Lung (tissue), 12 donors: Measurements from ENCODE around the gene CDH4. TPM values are rescaled to one million over a fixed set of nuclear protein-coding genes. Genes with fewer than 3 reads are reported as not detected.

Source experiments
- ATAC-seq: fragments of 200-7000 bp; cut with Tn5 transposase; one replicate; pipeline ENCODE4 v1.9.1; 2020; ENCODE audit warnings: moderate number of reproducible peaks; ENCODE audit not compliant: insufficient read depth, low FRiP score
- DNase-seq, 3 donors: peaks; one replicate each; pipeline ENCODE4 v3.0.0-alpha.2; 2013 to 2017
- H3K27ac ChIP-seq, 2 donors: one replicate each; pipeline ENCODE4 v1.5.1; 2013; ENCODE audit warnings: mild to moderate bottlenecking in 2 of 2, moderate library complexity in 2 of 2, control low read depth in 1 of 2, inconsistent platforms in 1 of 2, low read depth in 1 of 2, low read length in 1 of 2
- H3K27me3 ChIP-seq, 3 donors: one replicate each; pipeline ENCODE4 v1.5.1; 2013; ENCODE audit warnings: low read length in 2 of 3; ENCODE audit not compliant: control insufficient read depth in 3 of 3, insufficient read depth in 3 of 3
- H3K36me3 ChIP-seq, 4 donors: one replicate each; pipeline ENCODE4 v1.5.1; 2013; ENCODE audit warnings: low read length in 4 of 4, mild to moderate bottlenecking in 1 of 4, moderate library complexity in 1 of 4; ENCODE audit not compliant: control insufficient read depth in 4 of 4, insufficient read depth in 4 of 4
- H3K4me1 ChIP-seq, 5 donors: one replicate each; pipeline ENCODE4 v1.5.1; 2013; ENCODE audit warnings: low read length in 5 of 5, mild to moderate bottlenecking in 2 of 5, moderate library complexity in 1 of 5; ENCODE audit not compliant: control insufficient read depth in 5 of 5, insufficient read depth in 5 of 5
- H3K4me3 ChIP-seq: one replicate; pipeline ENCODE4 v1.5.1; 2013; ENCODE audit warnings: mild to moderate bottlenecking, control low read depth, moderate library complexity
- H3K9ac ChIP-seq, 2 donors: one replicate each; pipeline ENCODE4 v1.5.1; 2013; ENCODE audit warnings: low read length in 2 of 2, control low read depth in 1 of 2; ENCODE audit not compliant: insufficient read depth in 1 of 2
- H3K9me3 ChIP-seq, 4 donors: one replicate each; pipeline ENCODE4 v1.5.1; 2013; ENCODE audit warnings: low read length in 3 of 4, mild to moderate bottlenecking in 1 of 4, moderate library complexity in 1 of 4; ENCODE audit not compliant: control insufficient read depth in 4 of 4, insufficient read depth in 3 of 4
- whole genome bisulfite sequencing, 2 donors: extraction: QIAGEN DNeasy Blood & Tissue Kit; methylation state at CpG; one replicate each; pipeline ENCODE4 v1.1.7; 2013; 5-methylcytosine and 5-hydroxymethylcytosine counted together
- polyA plus RNA-seq, 2 donors: library from polyadenylated mRNA; stranded (reverse); fragments of 200-250 nt; gene quantifications; one replicate each; pipeline ENCODE4 v1.2.1, GENCODE V29; 2013
- total RNA-seq, 2 donors: library from RNA; depleted of rRNA in 1 of 2; stranded (reverse); fragments of >200 nt in 1 of 2; gene quantifications; one replicate each; pipeline ENCODE4 v1.2.1, GENCODE V29; 2014 to 2021
- TF ChIP-seq, protein P1 (sequence below): IDR thresholded peaks from 2 replicates; pipeline ENCODE4 v1.5.1; 2012; ENCODE audit warnings: mild to moderate bottlenecking; ENCODE audit errors: control extremely low read depth, extremely low read depth
- donor health status: control.
- donor health status: control.
- donor health status: Bipolar disorder and iron deficiency.
- donor health status: healthy.
- donor health status: DM: yes; HTN: yes; CAD: no.

Gene CDH4
- total and polyA plus RNA-seq, 4 donors: 0.10 to 2.1 (median 0.34) TPM

DNA sequence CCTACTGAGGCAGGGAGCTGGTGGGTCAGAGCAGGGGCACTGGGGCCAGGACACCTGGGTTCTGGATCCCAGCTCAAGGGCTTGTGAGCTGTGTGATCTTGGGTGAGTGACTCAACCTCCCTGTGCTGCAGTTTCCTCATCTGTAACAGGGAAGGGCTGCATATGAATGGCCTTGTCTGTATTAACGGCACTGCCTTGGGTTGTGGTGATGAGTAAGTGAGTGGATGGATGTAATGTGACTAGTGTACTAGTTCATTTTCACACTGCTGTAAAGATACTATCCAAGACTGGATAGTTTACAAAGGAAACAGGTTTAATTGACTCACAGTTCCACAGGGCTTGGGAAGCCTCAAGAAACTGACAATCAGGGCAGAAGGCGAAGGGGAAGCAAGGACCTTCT is 580.1 kb downstream of the CDH4 start:
- H3K9ac ChIP-seq: no peak overlapping the region
- 81 to 93% methylated on average over 2 of the region's 2 CpGs for WGBS, 2 donors
- no peak overlapping the region for H3K4me3 ChIP-seq

DNA sequence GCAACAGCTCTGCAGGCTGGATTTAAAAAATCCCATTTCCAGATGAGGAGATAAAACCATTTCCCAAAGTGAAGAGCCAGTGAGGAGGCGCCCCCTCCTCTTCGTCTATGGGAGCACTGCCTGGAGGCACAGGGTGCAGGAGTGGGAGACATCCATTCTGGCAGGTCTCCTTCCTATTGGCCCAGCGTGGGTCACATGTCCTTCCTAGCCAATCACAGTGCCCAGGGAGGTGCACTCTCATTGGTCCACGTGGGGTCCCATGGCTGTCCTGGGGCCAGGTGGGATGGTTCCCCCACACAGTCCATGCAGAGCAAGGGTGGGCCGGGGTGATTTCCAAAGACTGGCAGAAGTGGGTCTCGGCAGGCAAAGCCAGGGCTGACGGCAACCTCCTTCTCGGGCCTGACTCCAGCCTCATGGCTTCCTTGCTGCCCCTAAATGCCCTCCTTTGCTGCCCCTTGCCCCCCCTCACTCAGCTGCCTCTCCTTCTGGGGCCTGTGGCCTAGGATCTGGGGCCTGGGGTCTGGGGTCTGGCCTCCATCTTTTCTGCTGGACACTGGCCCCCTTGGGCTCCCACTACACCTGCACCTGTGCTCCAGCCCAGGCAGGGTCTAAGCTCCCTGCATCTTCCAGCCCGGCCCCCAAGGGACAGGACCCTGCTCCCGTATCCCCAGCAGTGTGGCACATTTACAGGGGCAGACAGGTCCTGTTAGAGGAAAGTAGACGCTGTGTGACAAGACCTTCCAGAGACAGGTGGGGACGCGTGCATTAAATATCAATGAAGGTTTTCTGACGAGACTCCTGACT is 581.9 kb downstream of the CDH4 start:
- ATAC-seq: no peak
- TF ChIP-seq, protein P1, sequence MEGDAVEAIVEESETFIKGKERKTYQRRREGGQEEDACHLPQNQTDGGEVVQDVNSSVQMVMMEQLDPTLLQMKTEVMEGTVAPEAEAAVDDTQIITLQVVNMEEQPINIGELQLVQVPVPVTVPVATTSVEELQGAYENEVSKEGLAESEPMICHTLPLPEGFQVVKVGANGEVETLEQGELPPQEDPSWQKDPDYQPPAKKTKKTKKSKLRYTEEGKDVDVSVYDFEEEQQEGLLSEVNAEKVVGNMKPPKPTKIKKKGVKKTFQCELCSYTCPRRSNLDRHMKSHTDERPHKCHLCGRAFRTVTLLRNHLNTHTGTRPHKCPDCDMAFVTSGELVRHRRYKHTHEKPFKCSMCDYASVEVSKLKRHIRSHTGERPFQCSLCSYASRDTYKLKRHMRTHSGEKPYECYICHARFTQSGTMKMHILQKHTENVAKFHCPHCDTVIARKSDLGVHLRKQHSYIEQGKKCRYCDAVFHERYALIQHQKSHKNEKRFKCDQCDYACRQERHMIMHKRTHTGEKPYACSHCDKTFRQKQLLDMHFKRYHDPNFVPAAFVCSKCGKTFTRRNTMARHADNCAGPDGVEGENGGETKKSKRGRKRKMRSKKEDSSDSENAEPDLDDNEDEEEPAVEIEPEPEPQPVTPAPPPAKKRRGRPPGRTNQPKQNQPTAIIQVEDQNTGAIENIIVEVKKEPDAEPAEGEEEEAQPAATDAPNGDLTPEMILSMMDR: no peak
- Histone ChIP-seq H3K9ac (no peak overlapping the region), H3K4me3 (no peak overlapping the region), H3K9me3 (no peaks in the 10 kb centered on the region), H3K27ac (no peak overlapping the region), H3K36me3 (no peaks in the 10 kb centered on the region), H3K4me1 (peaks cover 0 to 1% (median 0%) of the 10 kb centered on the region in 5 donors), H3K27me3 (peaks cover 0 to 5% (median 3%) of the 10 kb centered on the region in 3 donors)
- DNase-seq: no peak
- WGBS, 2 donors: 83 to 86% methylated on average over 14 of the region's 14 CpGs

More for the DNA sequence above, 580.1 kb downstream of the CDH4 start:
- Histone ChIP-seq H3K4me1 (peaks cover 0 to 1% (median 0%) of the 10 kb centered on the region in 5 donors), H3K36me3 (no peaks in the 10 kb centered on the region), H3K27ac (no peak overlapping the region), H3K9me3 (no peaks in the 10 kb centered on the region), H3K27me3 (peaks cover 0 to 5% (median 3%) of the 10 kb centered on the region in 3 donors)
- DNase-seq: no peak
- TF ChIP-seq, protein P1: no peak
- no peak for ATAC-seq

DNA sequence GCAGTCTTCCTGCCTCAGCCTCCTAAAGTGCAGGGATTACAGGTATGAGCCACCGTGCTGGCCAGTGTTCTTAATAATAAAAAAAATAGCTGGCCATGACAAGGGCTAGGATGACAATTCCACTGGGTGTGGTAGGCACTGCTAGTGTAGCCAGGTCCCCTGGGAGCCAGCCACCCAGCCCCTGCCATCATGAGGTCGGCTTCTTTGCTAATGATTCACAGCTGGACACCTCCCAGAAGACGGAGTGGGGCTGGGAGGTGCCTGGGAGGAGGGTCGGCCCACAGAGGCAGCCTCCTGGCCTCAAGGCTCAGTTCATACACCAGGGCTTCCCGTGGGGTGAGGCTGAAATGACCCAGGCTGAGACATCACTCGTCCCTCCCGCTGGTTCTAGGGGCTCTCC is 583.2 kb downstream of the CDH4 start:
- WGBS, 2 donors: 59 to 74% methylated on average over 7 of the region's 7 CpGs
- DNase-seq (no peak), ATAC-seq (no peak)
- Histone ChIP-seq H3K4me3 (no peak overlapping the region), H3K27me3 (peaks cover 0 to 7% (median 2%) of the 10 kb centered on the region in 3 donors), H3K4me1 (peaks cover 0 to 1% (median 0%) of the 10 kb centered on the region in 5 donors), H3K27ac (no peak overlapping the region), H3K36me3 (peaks cover 0 to 2% (median 0%) of the 10 kb centered on the region in 4 donors), H3K9me3 (peaks cover 0 to 2% (median 0%) of the 10 kb centered on the region in 4 donors), H3K9ac (no peak overlapping the region)
- TF ChIP-seq, protein P1: no peak
